Sigmoid colon (tissue), 4 donors: ENCODE data around the gene STXBP2.

Source experiments
- CTCF ChIP-seq, 4 experiments: fragments of 450-650 bp in 3 of 4; fragments of 200-600 bp in 1 of 4; IDR thresholded peaks; one replicate each; pipeline ENCODE4 v1.5.1; 2016 to 2019; ENCODE audit warnings: antibody characterized with exemption in 4 of 4, mild to moderate bottlenecking in 3 of 4, moderate library complexity in 2 of 4
- EP300 ChIP-seq, 4 donors: sonication (generic); formaldehyde crosslinking; IDR thresholded peaks; one replicate each; pipeline ENCODE4 v1.6.1; 2017; ENCODE audit warnings: antibody characterized with exemption in 4 of 4
- POLR2AphosphoS5 ChIP-seq, 4 donors: sonication (generic); formaldehyde crosslinking; IDR thresholded peaks; one replicate each; pipeline ENCODE4 v1.6.1; 2017; ENCODE audit warnings: antibody characterized with exemption in 4 of 4

GRCh38 chr19:7620442-7621412 lies 16.2 kb upstream of the STXBP2 start:
- TF ChIP-seq CTCF (IDR thresholded peaks at IDR 0.05) (no peak), POLR2AphosphoS5 (IDR thresholded peaks at IDR 0.05) (no peak), EP300 (IDR thresholded peaks at IDR 0.05) (no peak)
